Adrenal gland (tissue), 12 donors: Measurements from ENCODE around the gene PHKG2. TPM values are rescaled to one million over a fixed set of nuclear protein-coding genes. Genes with fewer than 3 reads are reported as not detected.

Experiments
- DNase-seq, 7 donors: peaks; one replicate each; pipeline ENCODE4 v3.0.0-alpha.2; 2019 to 2020
- H3K27ac ChIP-seq, 5 donors: fragments of 200-600 bp; sonication (generic) in 4 of 5; 1 replicate in 3 of 5; 2 replicates in 2 of 5; pipeline versions ENCODE4 v1.5.1 to v1.8.0; 2016 to 2020; ENCODE audit warnings: mild to moderate bottlenecking in 1 of 5
- H3K27me3 ChIP-seq: fragments of 200-600 bp; 2 replicates; pipeline ENCODE4 v1.8.0; 2021
- H3K36me3 ChIP-seq, 2 donors: fragments of 200-600 bp; replicated peaks in 1 of 2; 1 replicate in 1 of 2; 2 replicates in 1 of 2; pipeline versions ENCODE4 v1.5.1 to v1.8.0; 2018 to 2022
- H3K4me1 ChIP-seq, 2 donors: fragments of 200-600 bp; replicated peaks in 1 of 2; 1 replicate in 1 of 2; 2 replicates in 1 of 2; pipeline versions ENCODE4 v1.5.1 to v1.8.0; 2018 to 2021
- H3K4me3 ChIP-seq, 4 donors: fragments of 200-600 bp; sonication (generic) in 3 of 4; one replicate each; pipeline ENCODE4 v1.5.1; 2016 to 2018
- H3K9me3 ChIP-seq, 3 donors: fragments of 200-600 bp; sonication (generic) in 1 of 3; replicated peaks in 1 of 3; 1 replicate in 2 of 3; 2 replicates in 1 of 3; pipeline versions ENCODE4 v1.5.1 to v1.8.0; 2016 to 2021
- POLR2A ChIP-seq, 2 donors: fragments of 450-650 bp; IDR thresholded peaks; one replicate each; pipeline ENCODE4 v1.6.1; 2017; ENCODE audit warnings: antibody characterized with exemption in 2 of 2, mild to moderate bottlenecking in 2 of 2, moderate library complexity in 1 of 2
- WGBS, 4 donors: extraction: QIAGEN DNeasy Blood & Tissue Kit in 2 of 4; methylation state at CpG; one replicate each; pipeline versions ENCODE4 v1.1.5 to v1.1.7; 2013 to 2017; 5-methylcytosine and 5-hydroxymethylcytosine counted together
- intact Hi-C, 2 donors: fragments of 100-400 bp; cut with DNase I; formaldehyde crosslinking; loops; one replicate each; pipeline versions ENCODE4 v1.14.1 to v1.15.0; 2022 to 2023
- polyA plus RNA-seq, 3 donors: library from polyadenylated mRNA; stranded (reverse); fragments of 200-250 nt in 2 of 3; fragments of 350-450 nt in 1 of 3; fragmentation: Illumina TruSeq in 1 of 3; extraction: RNeasy Lipid Tissue Mini Kit (QIAGEN cat#74804) in 1 of 3; gene quantifications; one replicate each; pipeline ENCODE4 v1.2.3, GENCODE V29; 2013 to 2014
- total RNA-seq, 9 donors: library from RNA; depleted of rRNA in 4 of 9; stranded (reverse); fragments of >200 nt in 4 of 9; fragments of 120-200 nt in 1 of 9; fragmentation: NEBNext Ultra II Directional in 1 of 9; extraction: Animal tissue kit (Norgen Biotek cat#: 25700) in 1 of 9; gene quantifications; one replicate each; pipeline versions ENCODE4 v1.1.0 to v1.2.4, GENCODE V29; 2013 to 2023
- TF ChIP-seq, protein P1 (sequence below), 6 experiments: fragments of 450-650 bp in 4 of 6; fragments of 200-600 bp in 2 of 6; sonication (generic) in 1 of 6; IDR thresholded peaks; 1 replicate in 5 of 6; 2 replicates in 1 of 6; pipeline versions ENCODE4 v1.5.1 to v1.8.0; 2016 to 2021; ENCODE audit warnings: antibody characterized with exemption in 6 of 6, mild to moderate bottlenecking in 2 of 6, moderate library complexity in 1 of 6
- donor health status: healthy with polysubstance abuse.
- donor health status: Bipolar disorder and iron deficiency.
- donor health status: DM: yes; HTN: yes; CAD: no.
- donor health status: DM: no; HTN: no; CAD: no.
- donor health status: DM: no; HTN: no; CAD: no.
- donor health status: DM: yes; HTN: yes; CAD: no.

The PHKG2 gene
- total and polyA plus RNA-seq, 12 donors, result 18.7 to 82.8 (median 35.2) TPM

DNA sequence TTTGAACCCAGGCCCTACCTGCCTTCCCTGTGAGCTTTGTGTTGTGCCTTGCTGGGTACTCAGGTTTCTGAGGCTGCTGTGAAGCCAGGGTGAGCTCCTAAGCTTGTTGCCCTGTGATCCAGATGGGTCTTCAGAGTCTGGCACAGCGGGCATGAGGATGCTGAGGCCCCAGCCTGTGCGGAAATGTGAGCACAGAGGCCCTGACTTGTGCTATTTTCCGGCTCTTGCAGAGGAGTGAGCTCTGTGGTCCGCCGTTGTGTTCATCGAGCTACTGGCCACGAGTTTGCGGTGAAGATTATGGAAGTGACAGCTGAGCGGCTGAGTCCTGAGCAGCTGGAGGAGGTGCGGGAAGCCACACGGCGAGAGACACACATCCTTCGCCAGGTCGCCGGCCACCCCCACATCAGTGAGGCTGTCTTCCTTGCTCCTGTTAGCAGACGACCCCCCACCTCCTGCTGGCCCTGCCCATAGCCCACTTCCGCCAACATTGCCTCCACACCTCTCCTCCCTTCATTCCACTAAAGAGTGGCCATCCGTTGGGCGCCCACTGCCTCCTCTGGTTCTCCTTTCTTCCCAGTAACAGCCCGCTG is 2.7 kb downstream of the PHKG2 start:
- 90 to 93% (median 92%) methylated on average over 16 to 20 of the region's 20 CpGs for WGBS, 4 donors
- H3K4me3 ChIP-seq, result no peak overlapping the region
- intact Hi-C loops, result loop anchor here in 1 of 2 donors (10.0 kb wide), 1 partner anchor 46 kb away; no protein-coding TSS in a partner anchor
- H3K27me3 ChIP-seq, result no peaks in the 10 kb centered on the region
- H3K9me3 ChIP-seq, result no peaks in the 10 kb centered on the region
- TF ChIP-seq POLR2A (IDR thresholded peaks at IDR 0.05), result no peak
- TF ChIP-seq, protein P1, sequence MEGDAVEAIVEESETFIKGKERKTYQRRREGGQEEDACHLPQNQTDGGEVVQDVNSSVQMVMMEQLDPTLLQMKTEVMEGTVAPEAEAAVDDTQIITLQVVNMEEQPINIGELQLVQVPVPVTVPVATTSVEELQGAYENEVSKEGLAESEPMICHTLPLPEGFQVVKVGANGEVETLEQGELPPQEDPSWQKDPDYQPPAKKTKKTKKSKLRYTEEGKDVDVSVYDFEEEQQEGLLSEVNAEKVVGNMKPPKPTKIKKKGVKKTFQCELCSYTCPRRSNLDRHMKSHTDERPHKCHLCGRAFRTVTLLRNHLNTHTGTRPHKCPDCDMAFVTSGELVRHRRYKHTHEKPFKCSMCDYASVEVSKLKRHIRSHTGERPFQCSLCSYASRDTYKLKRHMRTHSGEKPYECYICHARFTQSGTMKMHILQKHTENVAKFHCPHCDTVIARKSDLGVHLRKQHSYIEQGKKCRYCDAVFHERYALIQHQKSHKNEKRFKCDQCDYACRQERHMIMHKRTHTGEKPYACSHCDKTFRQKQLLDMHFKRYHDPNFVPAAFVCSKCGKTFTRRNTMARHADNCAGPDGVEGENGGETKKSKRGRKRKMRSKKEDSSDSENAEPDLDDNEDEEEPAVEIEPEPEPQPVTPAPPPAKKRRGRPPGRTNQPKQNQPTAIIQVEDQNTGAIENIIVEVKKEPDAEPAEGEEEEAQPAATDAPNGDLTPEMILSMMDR (IDR thresholded peaks at IDR 0.05), result no peak
- peaks cover 0 to 8% of the 10 kb centered on the region in 2 donors for H3K4me1 ChIP-seq
- H3K27ac ChIP-seq, result no peak overlapping the region
- peak in 1 of 7 donors; percentile 12 for DNase-seq
- peaks cover 0 to 36% of the 10 kb centered on the region in 2 donors for H3K36me3 ChIP-seq

DNA sequence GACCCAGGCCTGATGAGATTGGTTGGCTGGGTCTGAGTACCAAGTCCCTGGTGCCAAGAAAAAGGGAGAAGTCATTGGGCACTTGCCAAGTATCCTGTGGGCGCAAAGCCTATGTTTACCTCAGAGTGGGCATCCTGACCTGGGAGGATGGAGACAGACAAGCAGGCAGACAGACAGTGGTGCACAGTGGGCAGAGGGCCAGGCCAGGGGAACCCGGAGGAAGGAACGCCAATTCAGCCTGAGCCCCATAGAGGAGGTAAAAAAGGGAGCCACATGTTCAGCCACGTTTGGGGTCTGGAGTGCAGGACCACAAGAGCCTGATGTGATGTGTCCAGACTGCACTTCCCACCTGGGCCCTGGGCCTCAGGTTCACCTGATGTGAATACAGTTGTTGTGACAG is 5.4 kb downstream of the PHKG2 start:
- Histone ChIP-seq H3K4me1 (no peaks in the 10 kb centered on the region), H3K27me3 (no peaks in the 10 kb centered on the region), H3K9me3 (no peaks in the 10 kb centered on the region), H3K4me3 (no peak overlapping the region), H3K27ac (no peak overlapping the region), H3K36me3 (peaks cover 0 to 46% of the 10 kb centered on the region in 2 donors)
- peak in 1 of 7 donors; percentile 12 for DNase-seq
- intact Hi-C loops, result loop anchor here in 1 of 2 donors (10.0 kb wide), 1 partner anchor 49 kb away; no protein-coding TSS in a partner anchor
- WGBS, 4 donors, result 81 to 88% (median 85%) methylated on average over 4 of the region's 4 CpGs
- TF ChIP-seq, protein P1 (IDR thresholded peaks at IDR 0.05), result no peak
- TF ChIP-seq POLR2A (IDR thresholded peaks at IDR 0.05), result no peak

DNA sequence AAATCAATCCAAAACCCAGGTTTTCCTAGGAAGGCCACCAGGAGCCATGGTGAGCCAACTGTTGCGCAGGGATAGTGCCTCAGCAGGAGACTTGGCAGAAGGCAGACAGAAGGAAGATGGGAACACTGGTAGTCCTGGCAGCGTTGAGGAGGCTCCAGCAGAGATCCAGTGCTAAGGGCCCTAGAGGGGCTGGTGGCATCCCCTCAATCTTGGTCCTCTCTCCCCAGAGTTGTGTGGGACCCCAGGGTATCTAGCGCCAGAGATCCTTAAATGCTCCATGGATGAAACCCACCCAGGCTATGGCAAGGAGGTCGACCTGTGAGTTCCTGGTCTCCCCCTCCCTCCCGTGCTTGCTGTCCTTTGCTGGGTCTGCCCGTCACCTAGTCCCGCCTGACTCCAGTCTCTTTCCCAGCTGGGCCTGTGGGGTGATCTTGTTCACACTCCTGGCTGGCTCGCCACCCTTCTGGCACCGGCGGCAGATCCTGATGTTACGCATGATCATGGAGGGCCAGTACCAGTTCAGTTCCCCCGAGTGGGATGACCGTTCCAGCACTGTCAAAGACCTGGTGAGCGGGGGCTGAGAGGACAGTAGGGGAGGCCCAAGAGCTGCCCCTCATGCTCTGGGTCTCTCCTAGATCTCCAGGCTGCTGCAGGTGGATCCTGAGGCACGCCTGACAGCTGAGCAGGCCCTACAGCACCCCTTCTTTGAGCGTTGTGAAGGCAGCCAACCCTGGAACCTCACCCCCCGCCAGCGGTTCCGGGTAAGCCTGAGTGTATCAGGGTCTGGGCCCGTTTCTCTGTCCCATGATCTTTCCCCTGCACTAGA is 7.9 kb downstream of the PHKG2 start:
- WGBS, 4 donors, result 93 to 95% (median 94%) methylated on average over 16 to 20 of the region's 20 CpGs
- Histone ChIP-seq H3K36me3 (peaks cover 0 to 44% of the 10 kb centered on the region in 2 donors), H3K9me3 (no peaks in the 10 kb centered on the region), H3K4me1 (peaks cover 4 to 6% of the 10 kb centered on the region in 2 donors), H3K27ac (no peak overlapping the region), H3K4me3 (no peak overlapping the region), H3K27me3 (no peaks in the 10 kb centered on the region)
- DNase-seq, result peak in 1 of 7 donors; percentile 15
- intact Hi-C loops, result loop anchor here in 1 of 2 donors (10.0 kb wide), 1 partner anchor 51 kb away; no protein-coding TSS in a partner anchor
- TF ChIP-seq, protein P1 (IDR thresholded peaks at IDR 0.05), result no peak
- no peak for TF ChIP-seq POLR2A (IDR thresholded peaks at IDR 0.05)

DNA sequence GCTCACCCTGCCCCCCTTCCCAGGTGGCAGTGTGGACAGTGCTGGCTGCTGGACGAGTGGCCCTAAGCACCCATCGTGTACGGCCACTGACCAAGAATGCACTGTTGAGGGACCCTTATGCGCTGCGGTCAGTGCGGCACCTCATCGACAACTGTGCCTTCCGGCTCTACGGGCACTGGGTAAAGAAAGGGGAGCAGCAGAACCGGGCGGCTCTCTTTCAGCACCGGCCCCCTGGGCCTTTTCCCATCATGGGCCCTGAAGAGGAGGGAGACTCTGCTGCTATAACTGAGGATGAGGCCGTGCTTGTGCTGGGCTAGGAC is 8.5 kb downstream of the PHKG2 start:
- no peaks in the 10 kb centered on the region for H3K9me3 ChIP-seq
- WGBS, 4 donors, result 93 to 98% (median 97%) methylated on average over 12 to 13 of the region's 13 CpGs
- TF ChIP-seq, protein P1 (IDR thresholded peaks at IDR 0.05), result no peak
- no peak for TF ChIP-seq POLR2A (IDR thresholded peaks at IDR 0.05)
- H3K27ac ChIP-seq, result no peak overlapping the region
- intact Hi-C loops, result loop anchor here in 1 of 2 donors (10.0 kb wide), 1 partner anchor 52 kb away; no protein-coding TSS in a partner anchor
- H3K36me3 ChIP-seq, result peaks cover 0 to 38% of the 10 kb centered on the region in 2 donors
- H3K4me3 ChIP-seq, result no peak overlapping the region
- H3K4me1 ChIP-seq, result peaks cover 8 to 11% of the 10 kb centered on the region in 2 donors
- DNase-seq, result peak in 1 of 7 donors; percentile 11
- H3K27me3 ChIP-seq, result no peaks in the 10 kb centered on the region
